Measurements from ENCODE around the gene PSME1. TPM values are rescaled to one million over a fixed set of nuclear protein-coding genes. Genes with fewer than 3 reads are reported as not detected.

The PSME1 gene
- total and polyA plus RNA-seq, 2 of the 13 experiments (the other 11 are each of a cell fraction or from before 2014, with no cell fraction given): 159 to 608 TPM

GRCh38 chr14:24139272-24139934 is 3.4 kb downstream of the PSME1 start (continued):
- TF ChIP-seq ZHX2 (IDR thresholded peaks at IDR 0.05; ENCODE audit: low read depth): no peak
- no peak for TF ChIP-seq ZHX2 (CRISPR knock-in tag; IDR thresholded peaks at IDR 0.05; ENCODE audit: borderline replicate concordance)
- TF ChIP-seq ZNF34 (CRISPR knock-in tag; IDR thresholded peaks at IDR 0.05; ENCODE audit: borderline replicate concordance): no peak
- no peak for TF ChIP-seq POGK (CRISPR knock-in tag; conservative IDR thresholded peaks at IDR 0.05)
- TF ChIP-seq RAD21 (CRISPR knock-in tag; IDR thresholded peaks at IDR 0.05): peak; percentile 68
- peak; percentile 12; the same call in 1 of the 2 replicates for TF ChIP-seq IKZF5 (CRISPR knock-in tag; IDR thresholded peaks at IDR 0.05)
- TF ChIP-seq THAP8 (CRISPR knock-in tag; IDR thresholded peaks at IDR 0.05; ENCODE audit: borderline replicate concordance): no peak
- TF ChIP-seq GABPB1 (CRISPR knock-in tag; IDR thresholded peaks at IDR 0.05): no peak
- TF ChIP-seq ZNF280D (CRISPR knock-in tag; IDR thresholded peaks at IDR 0.05): no peak
- TF ChIP-seq NCOA5 (CRISPR knock-in tag; IDR thresholded peaks at IDR 0.05): no peak
- TF ChIP-seq ZNF33B (CRISPR knock-in tag; IDR thresholded peaks at IDR 0.05): 0 out of 2 replicates have a peak, but pooled peaks have one; percentile 10
- no peak for TF ChIP-seq ADNP (CRISPR knock-in tag; IDR thresholded peaks at IDR 0.05)
- peak; percentile 20; the same call in 1 of the 2 replicates for TF ChIP-seq MYC (CRISPR knock-in tag; IDR thresholded peaks at IDR 0.05; ENCODE audit: borderline replicate concordance)

Data from HepG2 (cell line).